Activated naive CD4-positive, alpha-beta T cell treated with anti-CD3 and anti-CD28 coated beads, Interleukin-2, amount 50 U/mL, for 16 hours (primary cell): ENCODE measurements around the gene TBC1D1.

Experiments used
- DNase-seq: peaks from one replicate; pipeline ENCODE4 v3.0.0-alpha.2; 2020

TBC1D1 gene

GRCh38 chr4:38132843-38133662, 242.2 kb downstream of the TBC1D1 start:
- DNase-seq: no peak

- no peak for DNase-seq
These were observed 243.0 kb downstream of the TBC1D1 start for GRCh38 chr4:38133711-38134480.

- DNase-seq: no peak
These were observed 244.3 kb downstream of the TBC1D1 start for GRCh38 chr4:38135201-38135600.

GRCh38 chr4:38136604-38137003, 245.7 kb downstream of the TBC1D1 start:
- no peak for DNase-seq

- DNase-seq: no peak
These were observed 246.2 kb downstream of the TBC1D1 start for GRCh38 chr4:38137080-38137479.

GRCh38 chr4:38138363-38138762, 247.5 kb downstream of the TBC1D1 start:
- DNase-seq: no peak

- no peak for DNase-seq
These were observed 248.3 kb downstream of the TBC1D1 start for GRCh38 chr4:38139187-38139586.

GRCh38 chr4:38140643-38141203, 249.8 kb downstream of the TBC1D1 start:
- DNase-seq: no peak

GRCh38 chr4:38141808-38142500, 251.1 kb downstream of the TBC1D1 start:
- DNase-seq: no peak

- DNase-seq: no peak
These were observed 253.1 kb downstream of the TBC1D1 start for GRCh38 chr4:38144031-38144430.

GRCh38 chr4:38145033-38145678, 254.3 kb downstream of the TBC1D1 start:
- no peak for DNase-seq

- DNase-seq: no peak
These were observed 254.9 kb downstream of the TBC1D1 start for GRCh38 chr4:38145741-38146140.

- no peak for DNase-seq
These were observed 255.5 kb downstream of the TBC1D1 start for GRCh38 chr4:38146383-38146782.

- no peak for DNase-seq
These were observed 258.6 kb downstream of the TBC1D1 start for GRCh38 chr4:38149472-38149996.

- DNase-seq: no peak
These were observed 259.2 kb downstream of the TBC1D1 start for GRCh38 chr4:38149997-38150671.

GRCh38 chr4:38150766-38151165, 259.9 kb downstream of the TBC1D1 start:
- no peak for DNase-seq

- DNase-seq: no peak
These were observed 261.0 kb downstream of the TBC1D1 start for GRCh38 chr4:38151873-38152272.

- DNase-seq: no peak
These were observed 261.4 kb downstream of the TBC1D1 start for GRCh38 chr4:38152305-38152704.

- no peak for DNase-seq
These were observed 262.0 kb downstream of the TBC1D1 start for GRCh38 chr4:38152721-38153386.

- no peak for DNase-seq
These were observed 262.5 kb downstream of the TBC1D1 start for GRCh38 chr4:38153387-38153760.

GRCh38 chr4:38154252-38154651, 263.4 kb downstream of the TBC1D1 start:
- DNase-seq: peak; percentile 34
